ENCODE measurements around the gene CXCL8.

DNA sequence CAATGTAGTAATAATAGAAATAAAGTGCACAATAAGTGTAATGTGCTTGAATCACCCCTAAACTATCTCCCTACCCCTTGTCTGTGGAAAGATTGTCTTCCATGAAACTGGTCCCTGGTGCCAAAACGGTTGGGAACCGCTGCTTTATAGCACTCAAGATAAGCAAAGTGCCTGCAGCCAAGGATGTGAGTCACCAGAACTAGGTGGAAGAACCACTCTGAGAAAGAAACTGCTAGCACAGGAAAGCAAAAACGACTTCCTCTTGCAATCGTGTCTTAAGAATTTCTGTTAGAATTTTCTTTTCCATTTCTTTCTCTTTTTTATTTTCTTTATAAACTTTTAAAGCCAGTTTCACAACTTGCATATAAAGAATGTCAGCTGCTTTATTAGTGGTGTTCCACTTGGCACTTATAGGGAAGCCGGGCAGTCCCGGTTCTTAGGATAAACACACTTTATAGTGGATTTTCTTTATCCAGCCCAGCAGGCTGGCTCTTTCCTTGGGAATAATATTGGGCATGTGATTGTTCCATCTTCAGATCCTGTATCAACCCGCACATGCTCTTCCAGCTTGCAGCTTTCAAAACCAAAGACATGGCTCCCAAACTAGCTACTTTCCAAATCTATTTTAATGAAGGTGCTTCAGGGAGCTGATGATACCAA, 32.3 kb upstream of the CXCL8 start:
- TF ChIP-seq TAF1 (IDR thresholded peaks at IDR 0.05; ENCODE audit: borderline replicate concordance, insufficient read depth, low read length) (no peak), POLR2AphosphoS5 (IDR thresholded peaks at IDR 0.05; ENCODE audit: low read depth, low read length) (no peak), SIN3A (IDR thresholded peaks at IDR 0.05; ENCODE audit: borderline replicate concordance, insufficient read depth, low read length) (no peak), FOXP2 (optimal IDR thresholded peaks at IDR 0.05; ENCODE audit: borderline replicate concordance, extremely low read depth, extremely low read length, insufficient read depth) (no peak)
- TF ChIP-seq, protein P1, sequence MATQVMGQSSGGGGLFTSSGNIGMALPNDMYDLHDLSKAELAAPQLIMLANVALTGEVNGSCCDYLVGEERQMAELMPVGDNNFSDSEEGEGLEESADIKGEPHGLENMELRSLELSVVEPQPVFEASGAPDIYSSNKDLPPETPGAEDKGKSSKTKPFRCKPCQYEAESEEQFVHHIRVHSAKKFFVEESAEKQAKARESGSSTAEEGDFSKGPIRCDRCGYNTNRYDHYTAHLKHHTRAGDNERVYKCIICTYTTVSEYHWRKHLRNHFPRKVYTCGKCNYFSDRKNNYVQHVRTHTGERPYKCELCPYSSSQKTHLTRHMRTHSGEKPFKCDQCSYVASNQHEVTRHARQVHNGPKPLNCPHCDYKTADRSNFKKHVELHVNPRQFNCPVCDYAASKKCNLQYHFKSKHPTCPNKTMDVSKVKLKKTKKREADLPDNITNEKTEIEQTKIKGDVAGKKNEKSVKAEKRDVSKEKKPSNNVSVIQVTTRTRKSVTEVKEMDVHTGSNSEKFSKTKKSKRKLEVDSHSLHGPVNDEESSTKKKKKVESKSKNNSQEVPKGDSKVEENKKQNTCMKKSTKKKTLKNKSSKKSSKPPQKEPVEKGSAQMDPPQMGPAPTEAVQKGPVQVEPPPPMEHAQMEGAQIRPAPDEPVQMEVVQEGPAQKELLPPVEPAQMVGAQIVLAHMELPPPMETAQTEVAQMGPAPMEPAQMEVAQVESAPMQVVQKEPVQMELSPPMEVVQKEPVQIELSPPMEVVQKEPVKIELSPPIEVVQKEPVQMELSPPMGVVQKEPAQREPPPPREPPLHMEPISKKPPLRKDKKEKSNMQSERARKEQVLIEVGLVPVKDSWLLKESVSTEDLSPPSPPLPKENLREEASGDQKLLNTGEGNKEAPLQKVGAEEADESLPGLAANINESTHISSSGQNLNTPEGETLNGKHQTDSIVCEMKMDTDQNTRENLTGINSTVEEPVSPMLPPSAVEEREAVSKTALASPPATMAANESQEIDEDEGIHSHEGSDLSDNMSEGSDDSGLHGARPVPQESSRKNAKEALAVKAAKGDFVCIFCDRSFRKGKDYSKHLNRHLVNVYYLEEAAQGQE (IDR thresholded peaks at IDR 0.05; ENCODE audit: insufficient read depth in 1 of 2, low read depth in 2 of 2, low read length in 2 of 2): no peak
